HG02571 (cell line): ENCODE measurements around the gene ERO1A.

ENCODE experiments used
- ATAC-seq: cut with Tn5 transposase; IDR thresholded peaks from one replicate; pipeline ENCODE4 v1.9.1; 2021; ENCODE audit warnings: mild to moderate bottlenecking, moderate library complexity; ENCODE audit not compliant: unreplicated experiment

The ERO1A gene

GRCh38 chr14:52701223-52701622 is 5.9 kb upstream of the ERO1A start:
- no peak for ATAC-seq

GRCh38 chr14:52700701-52701172 is 5.4 kb upstream of the ERO1A start:
- ATAC-seq: no peak

GRCh38 chr14:52694761-52695480 is 437 bp downstream of the ERO1A start:
- ATAC-seq: peak; percentile 53

- no peak for ATAC-seq
Observed at GRCh38 chr14:52693532-52693931, 1.8 kb downstream of the ERO1A start.

- no peak for ATAC-seq
Observed at GRCh38 chr14:52693036-52693435, 2.3 kb downstream of the ERO1A start.

GRCh38 chr14:52692248-52692962 is 3.0 kb downstream of the ERO1A start:
- no peak for ATAC-seq

GRCh38 chr14:52690983-52691760 is 4.2 kb downstream of the ERO1A start:
- ATAC-seq: no peak

- ATAC-seq: no peak
Observed at GRCh38 chr14:52686176-52686575, 9.2 kb downstream of the ERO1A start.

- no peak for ATAC-seq
Observed at GRCh38 chr14:52683985-52684520, 11.3 kb downstream of the ERO1A start.

- ATAC-seq: no peak
Observed at GRCh38 chr14:52678591-52678990, 16.8 kb downstream of the ERO1A start.

- ATAC-seq: no peak
Observed at GRCh38 chr14:52663850-52664249, 31.5 kb downstream of the ERO1A start.

- no peak for ATAC-seq
Observed at GRCh38 chr14:52661314-52661713, 34.0 kb downstream of the ERO1A start.

GRCh38 chr14:52660832-52661231 is 34.5 kb downstream of the ERO1A start:
- ATAC-seq: no peak

- ATAC-seq: no peak
Observed at GRCh38 chr14:52660325-52660724, 35.0 kb downstream of the ERO1A start.

- ATAC-seq: no peak
Observed at GRCh38 chr14:52656905-52657304, 38.5 kb downstream of the ERO1A start.

- no peak for ATAC-seq
Observed at GRCh38 chr14:52650774-52651173, 44.6 kb downstream of the ERO1A start.

- no peak for ATAC-seq
Observed at GRCh38 chr14:52649511-52649910, 45.8 kb downstream of the ERO1A start.

GRCh38 chr14:52641745-52642144 is 53.6 kb downstream of the ERO1A start:
- ATAC-seq: no peak

GRCh38 chr14:52640137-52640536 is 55.2 kb downstream of the ERO1A start:
- no peak for ATAC-seq

- ATAC-seq: no peak
Observed at GRCh38 chr14:52619687-52620086, 75.7 kb downstream of the ERO1A start.

- no peak for ATAC-seq
Observed at GRCh38 chr14:52618602-52619001, 76.8 kb downstream of the ERO1A start.
